Measurements from ENCODE around the gene LRRK1.

DNA sequence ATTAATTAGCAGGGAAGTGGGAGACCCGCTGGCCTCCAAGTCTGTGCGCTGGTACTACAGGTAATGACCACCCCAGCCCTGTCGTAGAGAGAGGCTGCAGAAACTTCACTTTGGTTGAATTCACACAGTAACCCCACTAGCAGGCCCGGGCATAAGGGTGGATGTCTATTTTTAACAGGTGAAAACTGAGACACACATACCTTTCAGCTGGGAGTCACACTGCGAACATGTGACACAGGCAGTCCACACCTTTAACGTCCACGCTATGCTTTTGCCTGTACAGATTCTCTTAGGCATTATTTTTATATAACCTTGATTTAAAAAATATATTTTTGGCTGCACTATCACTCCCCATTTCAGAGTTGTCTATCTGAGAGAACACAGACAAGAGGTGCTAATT lies 3.9 kb downstream of the LRRK1 start:
- TF ChIP-seq, protein P1, sequence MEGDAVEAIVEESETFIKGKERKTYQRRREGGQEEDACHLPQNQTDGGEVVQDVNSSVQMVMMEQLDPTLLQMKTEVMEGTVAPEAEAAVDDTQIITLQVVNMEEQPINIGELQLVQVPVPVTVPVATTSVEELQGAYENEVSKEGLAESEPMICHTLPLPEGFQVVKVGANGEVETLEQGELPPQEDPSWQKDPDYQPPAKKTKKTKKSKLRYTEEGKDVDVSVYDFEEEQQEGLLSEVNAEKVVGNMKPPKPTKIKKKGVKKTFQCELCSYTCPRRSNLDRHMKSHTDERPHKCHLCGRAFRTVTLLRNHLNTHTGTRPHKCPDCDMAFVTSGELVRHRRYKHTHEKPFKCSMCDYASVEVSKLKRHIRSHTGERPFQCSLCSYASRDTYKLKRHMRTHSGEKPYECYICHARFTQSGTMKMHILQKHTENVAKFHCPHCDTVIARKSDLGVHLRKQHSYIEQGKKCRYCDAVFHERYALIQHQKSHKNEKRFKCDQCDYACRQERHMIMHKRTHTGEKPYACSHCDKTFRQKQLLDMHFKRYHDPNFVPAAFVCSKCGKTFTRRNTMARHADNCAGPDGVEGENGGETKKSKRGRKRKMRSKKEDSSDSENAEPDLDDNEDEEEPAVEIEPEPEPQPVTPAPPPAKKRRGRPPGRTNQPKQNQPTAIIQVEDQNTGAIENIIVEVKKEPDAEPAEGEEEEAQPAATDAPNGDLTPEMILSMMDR (IDR thresholded peaks at IDR 0.05; ENCODE audit: low read depth, low read length, poor library complexity, severe bottlenecking), result no peak
- TF ChIP-seq EZH2phosphoT487 (IDR thresholded peaks at IDR 0.05; ENCODE audit: borderline replicate concordance, low read length), result no peak

All from DOHH2 (cell line).